Breast epithelium (tissue), 3 donors: ENCODE measurements around the gene HOXD4.

Experiments
- CTCF ChIP-seq, 3 donors: fragments of 450-650 bp; IDR thresholded peaks; one replicate each; pipeline ENCODE4 v1.5.1; 2016 to 2017; ENCODE audit warnings: antibody characterized with exemption in 3 of 3, mild to moderate bottlenecking in 3 of 3, moderate library complexity in 3 of 3
- POLR2A ChIP-seq: fragments of 450-650 bp; IDR thresholded peaks from one replicate; pipeline ENCODE4 v1.6.1; 2016; ENCODE audit warnings: antibody characterized with exemption, mild to moderate bottlenecking, moderate library complexity
- POLR2AphosphoS5 ChIP-seq, 3 donors: sonication (generic); formaldehyde crosslinking; IDR thresholded peaks; one replicate each; pipeline ENCODE4 v1.6.1; 2017; ENCODE audit warnings: antibody characterized with exemption in 3 of 3

- peak in 1 of 3 donors; percentile 26 for TF ChIP-seq POLR2AphosphoS5 (IDR thresholded peaks at IDR 0.05)
- TF ChIP-seq CTCF (IDR thresholded peaks at IDR 0.05): no peak
- no peak for TF ChIP-seq POLR2A
These were observed 13.4 kb upstream of the HOXD4 start for GRCh38 chr2:176137906-176138305.
